GM19035 (cell line): Measurements from ENCODE around the gene CLCA1.

Experiments
- ATAC-seq: cut with Tn5 transposase; IDR thresholded peaks from one replicate; pipeline ENCODE4 v1.9.1; 2021; ENCODE audit not compliant: unreplicated experiment

Gene CLCA1

GRCh38 chr1:86468501-86468977 is at the start of gene CLCA1:
TSS of gene CLCA1 (plus strand) at chr1:86468927. CDS start at chr1:86468972, 45 bp downstream.
- no peak for ATAC-seq

GRCh38 chr1:86419277-86419903 is 49.3 kb upstream of the CLCA1 start:
- peak; percentile 92 for ATAC-seq

- ATAC-seq = no peak
These were observed 47.0 kb upstream of the CLCA1 start for GRCh38 chr1:86421601-86422280.

GRCh38 chr1:86423473-86423872 is 45.3 kb upstream of the CLCA1 start:
- ATAC-seq = no peak

GRCh38 chr1:86423873-86424272 is 44.9 kb upstream of the CLCA1 start, which contains the start of gene CLCA2:
TSS of gene CLCA2 (plus strand) at chr1:86424171. CDS start at chr1:86424248, 77 bp downstream.
- ATAC-seq = no peak

GRCh38 chr1:86429122-86429725 is 39.5 kb upstream of the CLCA1 start:
- ATAC-seq = no peak

GRCh38 chr1:86429835-86430234 is 38.9 kb upstream of the CLCA1 start:
- no peak for ATAC-seq

GRCh38 chr1:86430376-86430775 is 38.4 kb upstream of the CLCA1 start:
- ATAC-seq = no peak

GRCh38 chr1:86434059-86434458 is 34.7 kb upstream of the CLCA1 start:
- ATAC-seq = no peak

- ATAC-seq = no peak
These were observed 33.4 kb upstream of the CLCA1 start for GRCh38 chr1:86435327-86435726.

- no peak for ATAC-seq
These were observed 32.7 kb upstream of the CLCA1 start for GRCh38 chr1:86436041-86436440.

GRCh38 chr1:86441581-86441980 is 27.1 kb upstream of the CLCA1 start:
- ATAC-seq = no peak

- no peak for ATAC-seq
These were observed 26.7 kb upstream of the CLCA1 start for GRCh38 chr1:86441997-86442396.

- ATAC-seq = no peak
These were observed 22.8 kb upstream of the CLCA1 start for GRCh38 chr1:86445919-86446318.

GRCh38 chr1:86447198-86447790 is 21.4 kb upstream of the CLCA1 start:
- no peak for ATAC-seq

GRCh38 chr1:86448670-86449069 is 20.1 kb upstream of the CLCA1 start:
- no peak for ATAC-seq

GRCh38 chr1:86449103-86449502 is 19.6 kb upstream of the CLCA1 start:
- no peak for ATAC-seq

- no peak for ATAC-seq
These were observed 17.9 kb upstream of the CLCA1 start for GRCh38 chr1:86450847-86451246.

- ATAC-seq = no peak
These were observed 15.1 kb upstream of the CLCA1 start for GRCh38 chr1:86453664-86454063.

GRCh38 chr1:86455073-86455472 is 13.7 kb upstream of the CLCA1 start:
- no peak for ATAC-seq

- ATAC-seq = no peak
These were observed 7.7 kb upstream of the CLCA1 start for GRCh38 chr1:86460998-86461397.

- ATAC-seq = no peak
These were observed 7.2 kb upstream of the CLCA1 start for GRCh38 chr1:86461482-86461881.
